Osteoblast (primary cell): ENCODE measurements around the gene MON2. TPM values are rescaled to one million over a fixed set of nuclear protein-coding genes. Genes with fewer than 3 reads are reported as not detected.
"Not testable (repeated sequence)": the region's sequence is repeated elsewhere in the genome, so short reads cannot be mapped to it uniquely, and the experiment has no call there.

Experiments
- DNase-seq: peaks from one replicate; pipeline ENCODE4 v3.0.0; 2011; ENCODE audit warnings: low spot score, mixed read lengths; ENCODE audit not compliant: insufficient read length; ENCODE audit errors: missing footprints
- H2AFZ ChIP-seq: 2 replicates; pipeline ENCODE4 v1.6.0; 2011; ENCODE audit warnings: mild to moderate bottlenecking, low read length
- H3K27ac ChIP-seq: 2 replicates; pipeline ENCODE4 v1.5.1; 2011; ENCODE audit warnings: mild to moderate bottlenecking, low read depth, low read length, moderate library complexity
- H3K27me3 ChIP-seq: 2 replicates; pipeline ENCODE4 v1.6.0; 2012; ENCODE audit warnings: mild to moderate bottlenecking, control low read depth, inconsistent platforms, low read length, moderate library complexity; ENCODE audit not compliant: insufficient read depth
- H3K36me3 ChIP-seq: 2 replicates; pipeline ENCODE4 v1.5.1; 2011; ENCODE audit warnings: mild to moderate bottlenecking, low read length, control low read depth, moderate library complexity; ENCODE audit not compliant: insufficient read depth
- H3K4me1 ChIP-seq: 2 replicates; pipeline ENCODE4 v1.5.1; 2011; ENCODE audit warnings: mild to moderate bottlenecking, low read length, control low read depth, moderate library complexity; ENCODE audit not compliant: insufficient read depth
- H3K4me2 ChIP-seq: 2 replicates; pipeline ENCODE4 v1.6.0; 2011; ENCODE audit warnings: mild to moderate bottlenecking, low read length; ENCODE audit not compliant: insufficient read depth
- H3K4me3 ChIP-seq: fragments of 200-600 bp; sonication (generic); 3 replicates; pipeline ENCODE4 v1.5.1; 2012; ENCODE audit warnings: mild to moderate bottlenecking, low read length, inconsistent platforms; ENCODE audit not compliant: insufficient read depth
- H3K79me2 ChIP-seq: 2 replicates; pipeline ENCODE4 v1.6.0; 2012; ENCODE audit warnings: mild to moderate bottlenecking, low read length, control low read depth, inconsistent platforms; ENCODE audit not compliant: insufficient read depth
- H3K9me3 ChIP-seq: 2 replicates; pipeline ENCODE4 v1.5.1; 2011; ENCODE audit warnings: low read depth, low read length, control low read depth
- H4K20me1 ChIP-seq: 2 replicates; pipeline ENCODE4 v1.6.0; 2012; ENCODE audit warnings: mild to moderate bottlenecking, low read length, control low read depth; ENCODE audit not compliant: insufficient read depth
- CTCF ChIP-seq: IDR thresholded peaks from 2 replicates; pipeline ENCODE4 v1.5.1; 2011; ENCODE audit warnings: mild to moderate bottlenecking, low read depth, low read length, moderate library complexity; ENCODE audit errors: extremely low read depth
- total RNA-seq: library from RNA; depleted of rRNA; stranded (reverse); fragments of >200 nt; gene quantifications from 2 replicates; pipeline ENCODE4 v1.2.3, GENCODE V29; 2012

The MON2 gene
- total RNA-seq, 1 donor, result 63.0 TPM

- Histone ChIP-seq H2AFZ (no peak overlapping the region), H3K79me2 (no peaks in the 10 kb centered on the region), H3K4me3 (no peak overlapping the region), H3K36me3 (peaks cover 10% of the 10 kb centered on the region), H3K27me3 (no peaks in the 10 kb centered on the region), H3K9me3 (no peaks in the 10 kb centered on the region), H3K4me1 (no peaks in the 10 kb centered on the region), H4K20me1 (no peaks in the 10 kb centered on the region), H3K27ac (no peak overlapping the region), H3K4me2 (no peak overlapping the region)
- no peak for DNase-seq
- no peak for TF ChIP-seq CTCF
These were observed 46.3 kb downstream of the MON2 start for GRCh38 chr12:62512901-62513300.

GRCh38 chr12:62514080-62514479 is 47.5 kb downstream of the MON2 start:
- peaks cover 10% of the 10 kb centered on the region for H3K36me3 ChIP-seq
- not testable (repeated sequence) for DNase-seq, H2AFZ ChIP-seq, H3K9me3 ChIP-seq, H3K4me2 ChIP-seq, H3K4me3 ChIP-seq, H3K79me2 ChIP-seq, H3K27me3 ChIP-seq, H3K27ac ChIP-seq, H3K4me1 ChIP-seq, H4K20me1 ChIP-seq

GRCh38 chr12:62516927-62517326 is 50.3 kb downstream of the MON2 start:
- no peak for TF ChIP-seq CTCF
- no peak for DNase-seq
- Histone ChIP-seq H4K20me1 (no peaks in the 10 kb centered on the region), H3K36me3 (no peaks in the 10 kb centered on the region), H3K9me3 (no peaks in the 10 kb centered on the region), H3K4me1 (no peaks in the 10 kb centered on the region), H3K27me3 (no peaks in the 10 kb centered on the region), H2AFZ (no peak overlapping the region), H3K79me2 (no peaks in the 10 kb centered on the region), H3K27ac (no peak overlapping the region), H3K4me2 (no peak overlapping the region), H3K4me3 (no peak overlapping the region)

- H3K4me3 ChIP-seq, result no peak overlapping the region
- H3K4me1 ChIP-seq, result no peaks in the 10 kb centered on the region
- H2AFZ ChIP-seq, result no peak overlapping the region
- no peaks in the 10 kb centered on the region for H4K20me1 ChIP-seq
- H3K27me3 ChIP-seq, result no peaks in the 10 kb centered on the region
- no peaks in the 10 kb centered on the region for H3K79me2 ChIP-seq
- no peak for TF ChIP-seq CTCF
- no peak overlapping the region for H3K27ac ChIP-seq
- no peaks in the 10 kb centered on the region for H3K9me3 ChIP-seq
- no peaks in the 10 kb centered on the region for H3K36me3 ChIP-seq
- no peak for DNase-seq
- no peak overlapping the region for H3K4me2 ChIP-seq
These were observed 51.3 kb downstream of the MON2 start for GRCh38 chr12:62517887-62518286.
